Osteoblast (primary cell): ENCODE data around the gene SOX4. TPM values are rescaled to one million over a fixed set of nuclear protein-coding genes. Genes with fewer than 3 reads are reported as not detected.

Experiments used
- DNase-seq: peaks from one replicate; pipeline ENCODE4 v3.0.0; 2011; ENCODE audit warnings: low spot score, mixed read lengths; ENCODE audit not compliant: insufficient read length; ENCODE audit errors: missing footprints
- H2AFZ ChIP-seq: 2 replicates; pipeline ENCODE4 v1.6.0; 2011; ENCODE audit warnings: mild to moderate bottlenecking, low read length
- H3K27ac ChIP-seq: 2 replicates; pipeline ENCODE4 v1.5.1; 2011; ENCODE audit warnings: mild to moderate bottlenecking, low read depth, low read length, moderate library complexity
- H3K27me3 ChIP-seq: 2 replicates; pipeline ENCODE4 v1.6.0; 2012; ENCODE audit warnings: mild to moderate bottlenecking, control low read depth, inconsistent platforms, low read length, moderate library complexity; ENCODE audit not compliant: insufficient read depth
- H3K36me3 ChIP-seq: 2 replicates; pipeline ENCODE4 v1.5.1; 2011; ENCODE audit warnings: mild to moderate bottlenecking, low read length, control low read depth, moderate library complexity; ENCODE audit not compliant: insufficient read depth
- H3K4me1 ChIP-seq: 2 replicates; pipeline ENCODE4 v1.5.1; 2011; ENCODE audit warnings: mild to moderate bottlenecking, low read length, control low read depth, moderate library complexity; ENCODE audit not compliant: insufficient read depth
- H3K4me2 ChIP-seq: 2 replicates; pipeline ENCODE4 v1.6.0; 2011; ENCODE audit warnings: mild to moderate bottlenecking, low read length; ENCODE audit not compliant: insufficient read depth
- H3K4me3 ChIP-seq: fragments of 200-600 bp; sonication (generic); 3 replicates; pipeline ENCODE4 v1.5.1; 2012; ENCODE audit warnings: mild to moderate bottlenecking, low read length, inconsistent platforms; ENCODE audit not compliant: insufficient read depth
- H3K79me2 ChIP-seq: 2 replicates; pipeline ENCODE4 v1.6.0; 2012; ENCODE audit warnings: mild to moderate bottlenecking, low read length, control low read depth, inconsistent platforms; ENCODE audit not compliant: insufficient read depth
- H3K9me3 ChIP-seq: 2 replicates; pipeline ENCODE4 v1.5.1; 2011; ENCODE audit warnings: low read depth, low read length, control low read depth
- H4K20me1 ChIP-seq: 2 replicates; pipeline ENCODE4 v1.6.0; 2012; ENCODE audit warnings: mild to moderate bottlenecking, low read length, control low read depth; ENCODE audit not compliant: insufficient read depth
- CTCF ChIP-seq: IDR thresholded peaks from 2 replicates; pipeline ENCODE4 v1.5.1; 2011; ENCODE audit warnings: mild to moderate bottlenecking, low read depth, low read length, moderate library complexity; ENCODE audit errors: extremely low read depth
- total RNA-seq: library from RNA; depleted of rRNA; stranded (reverse); fragments of >200 nt; gene quantifications from 2 replicates; pipeline ENCODE4 v1.2.3, GENCODE V29; 2012

SOX4 gene
- total RNA-seq, 1 donor = 81.1 TPM

GRCh38 chr6:21616005-21616404, 22.5 kb downstream of the SOX4 start:
- Histone ChIP-seq H3K27ac (no peak overlapping the region), H3K9me3 (no peaks in the 10 kb centered on the region), H3K4me2 (no peak overlapping the region), H3K79me2 (no peaks in the 10 kb centered on the region), H3K36me3 (no peaks in the 10 kb centered on the region), H3K27me3 (no peaks in the 10 kb centered on the region), H3K4me3 (no peak overlapping the region), H4K20me1 (no peaks in the 10 kb centered on the region), H2AFZ (peak overlapping the region; percentile 49), H3K4me1 (no peaks in the 10 kb centered on the region)
- no peak for DNase-seq
- no peak for TF ChIP-seq CTCF

GRCh38 chr6:21625642-21626041, 32.1 kb downstream of the SOX4 start:
- Histone ChIP-seq H3K27ac (no peak overlapping the region), H2AFZ (no peak overlapping the region), H4K20me1 (no peaks in the 10 kb centered on the region), H3K4me2 (no peak overlapping the region), H3K36me3 (no peaks in the 10 kb centered on the region), H3K27me3 (no peaks in the 10 kb centered on the region), H3K4me3 (no peak overlapping the region), H3K4me1 (no peaks in the 10 kb centered on the region), H3K9me3 (no peaks in the 10 kb centered on the region), H3K79me2 (no peaks in the 10 kb centered on the region)
- TF ChIP-seq CTCF = no peak
- no peak for DNase-seq

- Histone ChIP-seq H3K27me3 (no peaks in the 10 kb centered on the region), H3K4me2 (no peak overlapping the region), H3K79me2 (no peaks in the 10 kb centered on the region)
Measured at GRCh38 chr6:21626756-21627155, 33.2 kb downstream of the SOX4 start.

GRCh38 chr6:21628160-21628559, 34.6 kb downstream of the SOX4 start:
- no peak overlapping the region for H3K4me3 ChIP-seq
- H3K27ac ChIP-seq = no peak overlapping the region
- H3K4me1 ChIP-seq = no peaks in the 10 kb centered on the region
- DNase-seq = no peak
- no peaks in the 10 kb centered on the region for H3K9me3 ChIP-seq
- H3K36me3 ChIP-seq = no peaks in the 10 kb centered on the region
- peak overlapping the region; percentile 65 for H2AFZ ChIP-seq
- no peaks in the 10 kb centered on the region for H3K79me2 ChIP-seq
- no peaks in the 10 kb centered on the region for H3K27me3 ChIP-seq
- no peak for TF ChIP-seq CTCF
- no peak overlapping the region for H3K4me2 ChIP-seq
- H4K20me1 ChIP-seq = no peaks in the 10 kb centered on the region

More at GRCh38 chr6:21626756-21627155, 33.2 kb downstream of the SOX4 start:
- DNase-seq = no peak
- Histone ChIP-seq H3K4me1 (no peaks in the 10 kb centered on the region), H3K9me3 (no peaks in the 10 kb centered on the region), H3K27ac (no peak overlapping the region), H4K20me1 (no peaks in the 10 kb centered on the region), H3K4me3 (no peak overlapping the region), H3K36me3 (no peaks in the 10 kb centered on the region), H2AFZ (no peak overlapping the region)
- TF ChIP-seq CTCF = no peak
